Natural killer cell (primary cell): ENCODE data around the gene UTP11. TPM values are rescaled to one million over a fixed set of nuclear protein-coding genes. Genes with fewer than 3 reads are reported as not detected.

ENCODE experiments used
- ATAC-seq, 3 donors: fragments of 150-1000 bp in 2 of 3; fragments of 200-7000 bp in 1 of 3; cut with Tn5 transposase; 1 replicate in 1 of 3; 2 replicates in 2 of 3; pipeline ENCODE4 v1.10.0; 2021; ENCODE audit warnings: mild to moderate bottlenecking in 2 of 3, moderate library complexity in 2 of 3
- DNase-seq, 2 donors: peaks; one replicate each; pipeline versions ENCODE4 v3.0.0 to v3.0.0-alpha.2; 2013 to 2021; ENCODE audit warnings: mixed read lengths in 1 of 2
- H3K27ac ChIP-seq: one replicate; pipeline ENCODE4 v1.5.1; 2013; ENCODE audit warnings: mild to moderate bottlenecking, low read length
- H3K27me3 ChIP-seq: one replicate; pipeline ENCODE4 v1.6.1; 2013; ENCODE audit warnings: low read length; ENCODE audit not compliant: control insufficient read depth, insufficient read depth
- H3K36me3 ChIP-seq: one replicate; pipeline ENCODE4 v1.6.1; 2013; ENCODE audit warnings: low read length; ENCODE audit not compliant: control insufficient read depth, insufficient read depth
- H3K4me1 ChIP-seq: one replicate; pipeline ENCODE4 v1.6.1; 2013; ENCODE audit warnings: low read length; ENCODE audit not compliant: control insufficient read depth, insufficient read depth
- H3K4me3 ChIP-seq: one replicate; pipeline ENCODE4 v1.5.1; 2013; ENCODE audit warnings: low read length
- H3K9me3 ChIP-seq: one replicate; pipeline ENCODE4 v1.6.1; 2013; ENCODE audit warnings: low read length; ENCODE audit not compliant: control insufficient read depth, insufficient read depth
- H3K27ac Mint-ChIP-seq, 2 donors: one replicate each; pipeline ENCODE4 v1.8.0; 2022; ENCODE audit warnings: mild to moderate bottlenecking in 2 of 2, mixed read lengths in 2 of 2, moderate library complexity in 1 of 2
- H3K27me3 Mint-ChIP-seq, 2 donors: one replicate each; pipeline ENCODE4 v1.8.0; 2022; ENCODE audit warnings: low read depth in 2 of 2, mixed read lengths in 2 of 2
- H3K36me3 Mint-ChIP-seq: one replicate; pipeline ENCODE4 v1.8.0; 2022; ENCODE audit warnings: mixed read lengths
- H3K4me1 Mint-ChIP-seq, 2 donors: one replicate each; pipeline ENCODE4 v1.8.0; 2022; ENCODE audit warnings: mixed read lengths in 2 of 2
- H3K4me3 Mint-ChIP-seq: one replicate; pipeline ENCODE4 v1.8.0; 2022; ENCODE audit warnings: mild to moderate bottlenecking, moderate library complexity, mixed read lengths
- H3K9me3 Mint-ChIP-seq, 2 donors: one replicate each; pipeline ENCODE4 v1.8.0; 2022; ENCODE audit warnings: mixed read lengths in 2 of 2
- CTCF ChIP-seq: fragments of 200-600 bp; IDR thresholded peaks from one replicate; pipeline ENCODE4 v1.8.0; 2022; ENCODE audit warnings: antibody characterized with exemption
- WGBS: methylation state at CpG from one replicate; pipeline ENCODE4 v1.1.7; 2013; ENCODE audit warnings: missing lambda C conversion rate; ENCODE audit not compliant: insufficient coverage; 5-methylcytosine and 5-hydroxymethylcytosine counted together
- intact Hi-C: fragments of 100-400 bp; cut with micrococcal nuclease; formaldehyde crosslinking; loops from one replicate; pipeline ENCODE4 v1.14.2; 2022
- total RNA-seq, 4 donors: library from RNA; stranded (reverse); fragments of 120-200 nt in 1 of 4; gene quantifications; one replicate each; pipeline versions ENCODE4 v1.2.3 to v1.2.4, GENCODE V29; 2013 to 2022

The UTP11 gene
- total RNA-seq, 3 donors from 2014 or later (not counting 1 experiment from before 2014, with no cell fraction given), result 13.4 to 20.7 (median 19.2) TPM

GRCh38 chr1:37998913-37999429 lies 13.6 kb upstream of the UTP11 start:
- Histone ChIP-seq H3K4me1 (peaks cover 77% of the 10 kb centered on the region), H3K27ac (peak overlapping the region; percentile 50), H3K4me3 (no peak overlapping the region), H3K27me3 (no peaks in the 10 kb centered on the region), H3K36me3 (peaks cover 26% of the 10 kb centered on the region), H3K9me3 (no peaks in the 10 kb centered on the region)
- no peaks in the 10 kb centered on the region for H3K36me3 Mint-ChIP-seq
- H3K27me3 Mint-ChIP-seq, result no peaks in the 10 kb centered on the region
- H3K9me3 Mint-ChIP-seq, result no peaks in the 10 kb centered on the region
- ATAC-seq (no peak), DNase-seq (no peak)
- peaks cover 64 to 73% of the 10 kb centered on the region in 2 donors for H3K4me1 Mint-ChIP-seq
- H3K4me3 Mint-ChIP-seq, result peak overlapping the region; percentile 63
- no peak for TF ChIP-seq CTCF
- intact Hi-C loops, result no loop called here
- H3K27ac Mint-ChIP-seq, result peak overlapping the region; percentile 88 to 92
- WGBS, result 84% methylated on average over 16 of the region's 16 CpGs

DNA sequence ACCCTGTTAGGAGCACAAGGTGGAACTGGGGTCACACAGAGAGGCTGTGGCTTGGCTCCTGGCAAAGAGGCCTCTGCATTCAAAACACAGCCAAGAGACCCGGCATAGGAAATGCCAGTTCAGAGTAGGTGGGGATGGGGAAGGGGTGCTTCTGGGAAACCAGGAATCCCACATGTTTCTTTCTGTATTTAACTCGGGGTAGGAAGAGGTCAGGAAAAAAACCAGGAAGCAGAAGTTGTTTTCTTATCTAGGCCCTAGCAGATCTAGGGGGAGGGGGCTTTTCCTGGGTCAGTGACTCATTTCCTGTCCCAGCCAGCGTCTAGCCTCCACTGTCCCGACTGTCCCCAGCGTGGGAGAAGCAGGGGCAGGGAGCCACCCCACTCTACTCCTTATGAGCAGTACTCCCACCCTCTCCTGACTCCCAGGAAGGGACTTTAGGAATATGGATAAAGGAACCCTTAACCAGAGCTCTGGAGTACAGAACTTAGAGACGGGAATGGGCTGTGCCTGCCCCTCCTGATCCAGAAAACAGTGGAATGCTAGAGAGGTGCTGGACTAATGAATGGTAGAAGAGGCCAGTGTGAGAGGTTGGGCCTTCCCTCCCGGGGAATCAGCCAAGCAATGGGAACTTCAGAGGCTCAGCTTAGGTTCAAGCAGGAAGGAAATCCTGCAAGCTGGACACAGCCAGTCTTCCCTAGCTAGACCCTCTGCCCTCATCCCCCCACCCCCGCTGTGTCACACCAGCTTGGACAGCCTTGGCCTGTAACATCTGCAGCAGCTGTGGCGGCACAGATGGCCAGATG lies 12.9 kb upstream of the UTP11 start:
- H3K27me3 ChIP-seq, result no peaks in the 10 kb centered on the region
- no peaks in the 10 kb centered on the region for H3K36me3 Mint-ChIP-seq
- peak overlapping the region; percentile 50 for H3K27ac ChIP-seq
- 31% methylated on average over 8 of the region's 9 CpGs for WGBS
- intact Hi-C loops, result loop anchor here (10.0 kb wide), 1 partner anchor 525 kb away; the partner anchor contains the start of gene ZC3H12A
- TF ChIP-seq CTCF, result no peak
- H3K9me3 ChIP-seq, result no peaks in the 10 kb centered on the region
- no peak for DNase-seq
- H3K36me3 ChIP-seq, result peaks cover 26% of the 10 kb centered on the region
- ATAC-seq, result peak in 2 of 3 donors; percentile 25 to 56
- H3K4me3 Mint-ChIP-seq, result peak overlapping the region; percentile 63
- no peak overlapping the region for H3K4me3 ChIP-seq
- peaks cover 82% of the 10 kb centered on the region for H3K4me1 ChIP-seq
- no peaks in the 10 kb centered on the region for H3K27me3 Mint-ChIP-seq
- peaks cover 65 to 74% of the 10 kb centered on the region in 2 donors for H3K4me1 Mint-ChIP-seq
- no peaks in the 10 kb centered on the region for H3K9me3 Mint-ChIP-seq
- peak overlapping the region; percentile 88 to 92 for H3K27ac Mint-ChIP-seq

DNA sequence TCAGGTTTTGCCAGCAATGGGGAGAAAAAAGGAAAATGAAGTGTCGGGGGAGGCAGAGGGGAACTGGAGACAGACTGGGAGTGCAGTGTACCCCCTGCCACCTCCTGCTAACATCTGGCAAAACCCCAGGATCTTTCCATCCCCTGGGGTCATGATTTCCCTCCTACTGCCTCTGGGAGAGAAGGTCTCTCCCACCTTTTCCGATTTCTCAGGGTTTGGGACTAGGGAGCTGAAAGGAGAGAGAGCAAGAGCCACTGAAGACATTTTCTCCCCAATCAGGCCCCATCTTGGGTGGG lies 12.4 kb upstream of the UTP11 start:
- Histone ChIP-seq H3K27me3 (no peaks in the 10 kb centered on the region), H3K4me1 (peaks cover 80% of the 10 kb centered on the region), H3K4me3 (no peak overlapping the region), H3K36me3 (peaks cover 24% of the 10 kb centered on the region), H3K27ac (peak overlapping the region; percentile 50), H3K9me3 (no peaks in the 10 kb centered on the region)
- peaks cover 62 to 70% of the 10 kb centered on the region in 2 donors for H3K4me1 Mint-ChIP-seq
- TF ChIP-seq CTCF, result no peak
- no peaks in the 10 kb centered on the region for H3K36me3 Mint-ChIP-seq
- H3K9me3 Mint-ChIP-seq, result no peaks in the 10 kb centered on the region
- DNase-seq, result no peak
- H3K27ac Mint-ChIP-seq, result peak overlapping the region; percentile 88 to 92
- intact Hi-C loops, result loop anchor here (10.0 kb wide), 1 partner anchor 525 kb away; the partner anchor contains the start of gene ZC3H12A
- H3K4me3 Mint-ChIP-seq, result peak overlapping the region; percentile 66
- no peak for ATAC-seq
- no peaks in the 10 kb centered on the region for H3K27me3 Mint-ChIP-seq
- WGBS, result 100% methylated on average over 1 of the region's 2 CpGs
